Calu3 (cell line): ENCODE data around the gene GRAMD4. TPM values are rescaled to one million over a fixed set of nuclear protein-coding genes. Genes with fewer than 3 reads are reported as not detected.

Experiments
- BruUV-seq: library from RNA; stranded (reverse); fragments of 400-500 nt; replicated peaks from 2 replicates; lab custom pipeline; 2021; lab: Mats Ljungman, UMichigan
- CTCF ChIA-PET: fragments of 300-600 bp; sonication (Branson Sonifier 250); formaldehyde crosslinking; loops from one replicate; lab custom pipeline; 2022; ENCODE audit warnings: antibody characterized with exemption; lab: Charles Lee
- DNase-seq: peaks from one replicate; pipeline ENCODE4 v3.0.0; 2022
- H3K27ac Mint-ChIP-seq: one replicate; pipeline ENCODE4 v1.8.0; 2022; ENCODE audit warnings: mixed read lengths; ENCODE audit not compliant: unreplicated experiment
- H3K27me3 Mint-ChIP-seq: one replicate; pipeline ENCODE4 v1.8.0; 2022; ENCODE audit warnings: mixed read lengths; ENCODE audit not compliant: unreplicated experiment
- H3K36me3 Mint-ChIP-seq: one replicate; pipeline ENCODE4 v1.8.0; 2022; ENCODE audit warnings: mild to moderate bottlenecking, moderate library complexity, mixed read lengths; ENCODE audit not compliant: insufficient read depth, unreplicated experiment
- H3K4me1 Mint-ChIP-seq: one replicate; pipeline ENCODE4 v1.8.0; 2022; ENCODE audit warnings: mild to moderate bottlenecking, low read depth, mixed read lengths; ENCODE audit not compliant: unreplicated experiment
- H3K4me3 Mint-ChIP-seq: one replicate; pipeline ENCODE4 v1.8.0; 2022; ENCODE audit warnings: mild to moderate bottlenecking, low read depth, moderate library complexity, mixed read lengths; ENCODE audit not compliant: unreplicated experiment
- H3K9me3 Mint-ChIP-seq: one replicate; pipeline ENCODE4 v1.8.0; 2022; ENCODE audit warnings: low read depth, mixed read lengths; ENCODE audit not compliant: unreplicated experiment
- intact Hi-C: fragments of 100-400 bp; cut with micrococcal nuclease; formaldehyde crosslinking; loops from one replicate; pipeline ENCODE4 v1.10.0; 2022; ENCODE audit not compliant: unreplicated experiment
- total RNA-seq: library from RNA; stranded (reverse); gene quantifications from 2 replicates; pipeline ENCODE4 v1.2.3, GENCODE V29; 2022
- TF ChIP-seq, protein P1 (sequence below): fragments of 200-600 bp; IDR thresholded peaks from one replicate; pipeline ENCODE4 v1.8.0; 2022; ENCODE audit warnings: antibody characterized with exemption; ENCODE audit not compliant: unreplicated experiment

GRAMD4 gene
- total RNA-seq, 1 experiment from 2014 or later: 61.2 TPM

DNA sequence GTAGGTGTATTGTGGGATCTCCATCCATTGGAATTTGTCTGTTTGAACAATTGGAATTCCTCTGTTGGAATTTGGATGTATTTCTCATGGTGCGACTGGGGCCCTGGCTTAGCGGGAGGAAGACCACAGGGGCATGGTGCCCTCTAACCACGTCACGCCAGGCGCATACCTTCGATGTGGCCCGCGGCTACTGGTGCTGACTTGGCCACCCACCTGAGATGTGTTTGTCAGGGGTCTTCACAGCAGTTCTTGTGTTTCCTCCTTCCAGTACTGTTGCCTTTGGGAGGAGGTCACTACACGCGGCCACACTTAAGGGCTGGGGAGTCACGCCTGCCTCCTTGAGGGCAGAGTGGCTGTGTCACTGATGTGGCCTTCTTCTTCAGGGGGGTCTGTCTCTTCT is 36.6 kb upstream of the GRAMD4 start:
- Mint-ChIP-seq H3K4me3 (no peak overlapping the region), H3K4me1 (peaks cover 31% of the 10 kb centered on the region), H3K36me3 (peaks cover 12% of the 10 kb centered on the region), H3K27ac (no peak overlapping the region), H3K9me3 (no peaks in the 10 kb centered on the region), H3K27me3 (no peaks in the 10 kb centered on the region)
- no peak for DNase-seq
- no TSS peak for BruUV-seq
- TF ChIP-seq, protein P1, sequence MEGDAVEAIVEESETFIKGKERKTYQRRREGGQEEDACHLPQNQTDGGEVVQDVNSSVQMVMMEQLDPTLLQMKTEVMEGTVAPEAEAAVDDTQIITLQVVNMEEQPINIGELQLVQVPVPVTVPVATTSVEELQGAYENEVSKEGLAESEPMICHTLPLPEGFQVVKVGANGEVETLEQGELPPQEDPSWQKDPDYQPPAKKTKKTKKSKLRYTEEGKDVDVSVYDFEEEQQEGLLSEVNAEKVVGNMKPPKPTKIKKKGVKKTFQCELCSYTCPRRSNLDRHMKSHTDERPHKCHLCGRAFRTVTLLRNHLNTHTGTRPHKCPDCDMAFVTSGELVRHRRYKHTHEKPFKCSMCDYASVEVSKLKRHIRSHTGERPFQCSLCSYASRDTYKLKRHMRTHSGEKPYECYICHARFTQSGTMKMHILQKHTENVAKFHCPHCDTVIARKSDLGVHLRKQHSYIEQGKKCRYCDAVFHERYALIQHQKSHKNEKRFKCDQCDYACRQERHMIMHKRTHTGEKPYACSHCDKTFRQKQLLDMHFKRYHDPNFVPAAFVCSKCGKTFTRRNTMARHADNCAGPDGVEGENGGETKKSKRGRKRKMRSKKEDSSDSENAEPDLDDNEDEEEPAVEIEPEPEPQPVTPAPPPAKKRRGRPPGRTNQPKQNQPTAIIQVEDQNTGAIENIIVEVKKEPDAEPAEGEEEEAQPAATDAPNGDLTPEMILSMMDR: no peak
- CTCF ChIA-PET: no interaction called here
- intact Hi-C loops: no loop called here

DNA sequence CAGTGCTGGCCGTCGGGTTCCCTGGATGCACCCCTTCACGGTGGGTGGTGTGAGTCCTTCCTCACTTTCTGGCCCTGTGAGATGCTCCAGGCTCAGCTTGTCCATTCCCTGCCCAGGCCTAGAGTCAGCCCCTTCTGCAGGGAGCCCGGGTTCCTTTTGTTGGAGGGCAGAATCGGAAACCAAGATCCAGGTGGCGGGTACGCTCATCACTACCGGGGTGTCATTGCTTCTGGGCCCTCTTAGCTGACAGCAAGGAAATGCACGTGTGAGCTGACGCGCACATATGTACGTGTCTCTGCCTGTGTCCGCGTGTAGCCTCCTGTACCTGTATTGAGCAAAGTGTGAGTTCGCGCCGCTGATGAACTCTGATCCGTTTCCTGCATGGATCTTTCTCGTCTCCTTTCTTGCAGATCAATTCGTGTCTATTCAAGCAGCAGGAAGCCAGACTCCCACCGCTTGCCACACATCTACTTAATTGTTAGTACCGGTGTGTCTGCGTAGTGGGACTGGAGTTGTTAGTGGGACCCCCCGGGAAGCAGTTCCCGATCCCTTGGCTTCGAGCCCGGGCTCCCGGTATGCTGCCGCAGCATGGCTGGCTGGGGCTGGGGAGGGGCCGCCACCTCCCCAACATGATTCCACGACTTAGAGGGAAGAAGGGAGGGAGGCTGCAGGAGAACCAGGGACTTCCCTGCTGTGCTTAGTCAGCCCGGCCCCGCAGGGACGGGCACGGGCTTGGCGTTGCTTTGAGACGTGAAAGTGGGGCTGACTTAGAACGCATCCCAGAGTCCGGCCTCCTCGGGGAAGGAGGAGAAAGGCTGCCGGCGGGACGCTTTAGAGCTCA is 35.9 kb upstream of the GRAMD4 start:
- H3K27me3 Mint-ChIP-seq: no peaks in the 10 kb centered on the region
- intact Hi-C loops: no loop called here
- TF ChIP-seq, protein P1: no peak
- no peak overlapping the region for H3K4me3 Mint-ChIP-seq
- no peak overlapping the region for H3K27ac Mint-ChIP-seq
- H3K4me1 Mint-ChIP-seq: peaks cover 24% of the 10 kb centered on the region
- BruUV-seq: no TSS peak
- H3K9me3 Mint-ChIP-seq: no peaks in the 10 kb centered on the region
- CTCF ChIA-PET: no interaction called here
- H3K36me3 Mint-ChIP-seq: peaks cover 5% of the 10 kb centered on the region
- DNase-seq: no peak

- Mint-ChIP-seq H3K4me1 (peaks cover 11% of the 10 kb centered on the region), H3K9me3 (no peaks in the 10 kb centered on the region), H3K4me3 (no peak overlapping the region), H3K27me3 (no peaks in the 10 kb centered on the region), H3K27ac (no peak overlapping the region), H3K36me3 (peaks cover 4% of the 10 kb centered on the region)
- DNase-seq: no peak
- intact Hi-C loops: no loop called here
- TF ChIP-seq, protein P1: no peak
- no TSS peak for BruUV-seq
- CTCF ChIA-PET: no interaction called here
Measured at GRCh38 chr22:46585340-46586122, 34.7 kb upstream of the GRAMD4 start.

GRCh38 chr22:46586123-46586519 is 34.1 kb upstream of the GRAMD4 start:
- CTCF ChIA-PET: no interaction called here
- no peaks in the 10 kb centered on the region for H3K27me3 Mint-ChIP-seq
- TF ChIP-seq, protein P1: no peak
- BruUV-seq: no TSS peak
- peaks cover 8% of the 10 kb centered on the region for H3K36me3 Mint-ChIP-seq
- no peak overlapping the region for H3K4me3 Mint-ChIP-seq
- no peaks in the 10 kb centered on the region for H3K9me3 Mint-ChIP-seq
- intact Hi-C loops: no loop called here
- H3K27ac Mint-ChIP-seq: no peak overlapping the region
- peaks cover 5% of the 10 kb centered on the region for H3K4me1 Mint-ChIP-seq
- DNase-seq: no peak
